Trophoblast cell (in vitro differentiated cells and primary cell): ENCODE measurements around the gene TTL.
"Not testable (repeated sequence)": the region's sequence is repeated elsewhere in the genome, so short reads cannot be mapped to it uniquely, and the experiment has no call there.

Experiments
- DNase-seq, 2 donors: peaks; one replicate each; pipeline ENCODE4 v3.0.0-alpha.2; 2016
- H2AFZ ChIP-seq: 2 replicates; pipeline ENCODE4 v1.6.1; 2013; ENCODE audit warnings: low read length, moderate library complexity, mild to moderate bottlenecking; ENCODE audit not compliant: insufficient read depth, poor library complexity
- H2AK5ac ChIP-seq: 2 replicates; pipeline ENCODE4 v1.6.1; 2013; ENCODE audit warnings: mild to moderate bottlenecking, low read length
- H2BK120ac ChIP-seq: 2 replicates; pipeline ENCODE4 v1.6.1; 2013; ENCODE audit warnings: low read length, mild to moderate bottlenecking, moderate library complexity; ENCODE audit not compliant: insufficient read depth, poor library complexity
- H2BK12ac ChIP-seq: 2 replicates; pipeline ENCODE4 v1.6.1; 2013; ENCODE audit warnings: mild to moderate bottlenecking, low read length, moderate library complexity
- H2BK5ac ChIP-seq: 2 replicates; pipeline ENCODE4 v1.6.1; 2013; ENCODE audit warnings: low read length, low read depth, moderate library complexity, mild to moderate bottlenecking; ENCODE audit not compliant: poor library complexity
- H3K14ac ChIP-seq: 2 replicates; pipeline ENCODE4 v1.6.1; 2013; ENCODE audit warnings: mild to moderate bottlenecking, low read length
- H3K18ac ChIP-seq: 2 replicates; pipeline ENCODE4 v1.6.1; 2013; ENCODE audit warnings: mild to moderate bottlenecking, low read length
- H3K23ac ChIP-seq: 2 replicates; pipeline ENCODE4 v1.6.1; 2013; ENCODE audit warnings: low read length
- H3K27ac ChIP-seq: 2 replicates; pipeline ENCODE4 v1.5.1; 2013; ENCODE audit warnings: low read depth, mild to moderate bottlenecking, inconsistent platforms, low read length, moderate library complexity
- H3K27me3 ChIP-seq: 2 replicates; pipeline ENCODE4 v1.6.1; 2013; ENCODE audit warnings: inconsistent platforms, mild to moderate bottlenecking, low read length, moderate library complexity; ENCODE audit not compliant: insufficient read depth
- H3K36me3 ChIP-seq, 2 experiments: 1 replicate in 1 of 2; 2 replicates in 1 of 2; pipeline ENCODE4 v1.6.1; 2013; ENCODE audit warnings: low read length in 2 of 2, mild to moderate bottlenecking in 2 of 2, moderate library complexity in 1 of 2; ENCODE audit not compliant: insufficient read depth in 2 of 2, control insufficient read depth in 1 of 2
- H3K4ac ChIP-seq: 2 replicates; pipeline ENCODE4 v1.6.1; 2013; ENCODE audit warnings: low read depth, mild to moderate bottlenecking, low read length, moderate library complexity
- H3K4me1 ChIP-seq, 2 experiments: 1 replicate in 1 of 2; 2 replicates in 1 of 2; pipeline ENCODE4 v1.6.1; 2013; ENCODE audit warnings: low read length in 2 of 2, mild to moderate bottlenecking in 2 of 2, moderate library complexity in 1 of 2; ENCODE audit not compliant: insufficient read depth in 2 of 2, control insufficient read depth in 1 of 2
- H3K4me2 ChIP-seq: 2 replicates; pipeline ENCODE4 v1.6.1; 2013; ENCODE audit warnings: inconsistent platforms, mild to moderate bottlenecking, low read length, moderate library complexity
- H3K4me3 ChIP-seq: 2 replicates; pipeline ENCODE4 v1.5.1; 2013; ENCODE audit warnings: mild to moderate bottlenecking, low read depth, low read length, inconsistent platforms
- H3K79me1 ChIP-seq: one replicate; pipeline ENCODE4 v1.6.1; 2013; ENCODE audit warnings: low read length
- H3K79me2 ChIP-seq: 2 replicates; pipeline ENCODE4 v1.6.1; 2013; ENCODE audit warnings: low read length, mild to moderate bottlenecking; ENCODE audit not compliant: control insufficient read depth, insufficient read depth, poor library complexity
- H3K9ac ChIP-seq: 2 replicates; pipeline ENCODE4 v1.6.1; 2013; ENCODE audit warnings: mild to moderate bottlenecking, low read length
- H3K9me3 ChIP-seq: 2 replicates; pipeline ENCODE4 v1.6.1; 2013; ENCODE audit warnings: low read depth, mild to moderate bottlenecking, control low read depth, inconsistent platforms, low read length; ENCODE audit not compliant: insufficient read depth
- H4K12ac ChIP-seq: 2 replicates; pipeline ENCODE4 v1.6.1; 2013; ENCODE audit warnings: low read depth, mild to moderate bottlenecking, low read length, moderate library complexity
- H4K8ac ChIP-seq: 2 replicates; pipeline ENCODE4 v1.6.1; 2013; ENCODE audit warnings: low read depth, mild to moderate bottlenecking, low read length, moderate library complexity
- H4K91ac ChIP-seq: one replicate; pipeline ENCODE4 v1.6.1; 2013; ENCODE audit warnings: low read depth, mild to moderate bottlenecking, low read length, moderate library complexity
- WGBS: extraction: QIAGEN DNeasy Blood & Tissue Kit; methylation state at CpG from one replicate; pipeline ENCODE4 v1.1.7; 2013; ENCODE audit warnings: missing lambda C conversion rate; ENCODE audit not compliant: insufficient read length, insufficient coverage; ENCODE audit errors: extremely low coverage; 5-methylcytosine and 5-hydroxymethylcytosine counted together

Gene TTL

DNA sequence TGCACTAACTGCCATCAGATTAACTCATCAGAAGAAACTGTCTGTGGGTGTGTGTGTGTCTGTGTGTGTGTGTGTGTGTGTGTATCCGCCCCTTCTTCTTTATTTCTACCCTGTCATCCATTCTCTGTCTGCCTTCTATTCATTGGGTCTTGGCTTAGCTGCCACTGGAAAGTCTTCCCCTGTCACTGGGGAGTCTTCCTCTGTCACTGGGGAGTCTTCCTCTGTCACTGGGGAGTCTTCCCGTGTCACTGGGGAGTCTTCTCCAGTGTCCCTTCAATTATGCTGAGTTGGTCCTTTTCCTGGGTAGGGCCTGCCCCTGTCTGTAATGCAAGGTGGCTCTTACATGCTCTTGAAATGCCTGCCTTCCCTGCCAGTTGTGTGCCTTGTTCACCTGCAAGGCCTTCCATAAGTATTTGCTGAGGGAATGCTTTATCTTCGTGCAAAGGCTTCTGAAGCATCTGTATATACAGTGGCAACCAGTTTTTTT, 41.4 kb downstream of the TTL start:
- Histone ChIP-seq H3K79me2 (no peaks in the 10 kb centered on the region), H3K79me1 (no peaks in the 10 kb centered on the region), H3K23ac (no peak overlapping the region), H2BK12ac (no peak overlapping the region), H3K4me2 (no peak overlapping the region), H3K14ac (no peak overlapping the region), H3K4me3 (no peak overlapping the region), H4K12ac (no peak overlapping the region), H3K9ac (no peak overlapping the region), H2BK120ac (no peak overlapping the region), H3K27ac (no peak overlapping the region), H2BK5ac (no peak overlapping the region), H3K27me3 (no peaks in the 10 kb centered on the region), H3K18ac (no peak overlapping the region), H3K9me3 (peaks cover 2% of the 10 kb centered on the region), H4K91ac (no peak overlapping the region), H3K4me1 (no peaks in the 10 kb centered on the region), H2AFZ (no peak overlapping the region), H3K36me3 (peaks cover 28 to 31% of the 10 kb centered on the region in 2 experiments), H2AK5ac (no peak overlapping the region), H4K8ac (no peak overlapping the region), H3K4ac (no peak overlapping the region)
- no CpG with 5 or more reads among the region's 3 CpGs for WGBS
- no peak for DNase-seq

DNA sequence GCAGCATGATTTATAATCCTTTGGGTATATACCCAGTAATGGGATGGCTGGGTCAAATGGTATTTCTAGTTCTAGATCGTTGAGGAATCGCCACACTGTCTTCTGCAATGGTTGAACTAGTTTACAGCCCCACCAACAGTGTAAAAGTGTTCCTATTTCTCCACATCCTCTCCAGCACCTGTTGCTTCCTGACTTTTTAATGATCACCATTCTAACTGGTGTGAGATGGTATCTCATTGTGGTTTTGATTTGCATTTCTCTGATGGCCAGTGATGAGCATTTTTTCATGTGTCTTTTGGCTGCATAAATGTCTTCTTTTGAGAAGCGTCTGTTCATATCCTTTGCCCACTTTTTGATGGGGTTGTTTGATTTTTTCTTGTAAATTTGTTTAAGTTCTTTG, 42.3 kb downstream of the TTL start:
- not testable (repeated sequence) for H4K8ac ChIP-seq, H2BK120ac ChIP-seq, H3K4ac ChIP-seq, H3K23ac ChIP-seq, H3K79me2 ChIP-seq, H4K91ac ChIP-seq, H2BK12ac ChIP-seq, H2AFZ ChIP-seq, H3K4me3 ChIP-seq, H3K27ac ChIP-seq, H3K4me2 ChIP-seq, H3K9ac ChIP-seq, H3K9me3 ChIP-seq, H2BK5ac ChIP-seq, H3K79me1 ChIP-seq, DNase-seq, H3K18ac ChIP-seq, H2AK5ac ChIP-seq, H3K4me1 ChIP-seq, H4K12ac ChIP-seq, H3K27me3 ChIP-seq, H3K14ac ChIP-seq
- H3K36me3 ChIP-seq, result peaks cover 36 to 39% of the 10 kb centered on the region in 2 experiments
- no CpG with 5 or more reads among the region's 3 CpGs for WGBS

DNA sequence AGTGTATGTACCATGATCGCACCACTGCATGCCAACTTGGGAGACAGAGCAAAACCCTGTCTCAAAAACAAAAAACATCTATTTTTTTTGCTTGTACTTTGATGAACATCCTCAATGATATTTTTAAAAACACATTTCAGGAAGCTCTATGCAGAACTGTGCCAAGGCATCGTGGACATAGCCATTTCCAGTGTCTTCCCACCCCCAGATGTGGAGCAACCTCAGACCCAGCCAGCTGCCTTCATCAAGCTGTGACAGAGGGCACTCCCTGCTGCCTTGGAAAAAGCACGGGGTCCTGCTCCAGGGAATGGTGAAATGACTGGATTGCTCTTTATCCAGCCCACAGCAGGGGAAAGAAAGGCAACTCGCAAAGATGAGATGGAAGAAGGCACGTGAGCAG, 46.6 kb downstream of the TTL start:
- H3K18ac ChIP-seq, result no peak overlapping the region
- H3K4me3 ChIP-seq, result no peak overlapping the region
- no peaks in the 10 kb centered on the region for H3K79me2 ChIP-seq
- no peak overlapping the region for H3K9ac ChIP-seq
- no peak overlapping the region for H2BK120ac ChIP-seq
- no peak overlapping the region for H4K8ac ChIP-seq
- H3K23ac ChIP-seq, result no peak overlapping the region
- no peak overlapping the region for H3K27ac ChIP-seq
- H3K27me3 ChIP-seq, result no peaks in the 10 kb centered on the region
- no peak overlapping the region for H2BK5ac ChIP-seq
- H3K79me1 ChIP-seq, result no peaks in the 10 kb centered on the region
- H2AFZ ChIP-seq, result no peak overlapping the region
- no peak overlapping the region for H2BK12ac ChIP-seq
- no peak overlapping the region for H3K14ac ChIP-seq
- no peak for DNase-seq
- no peak overlapping the region for H3K4ac ChIP-seq
- no peak overlapping the region for H2AK5ac ChIP-seq
- no peaks in the 10 kb centered on the region for H3K4me1 ChIP-seq
- H4K91ac ChIP-seq, result no peak overlapping the region
- no CpG with 5 or more reads among the region's 5 CpGs for WGBS
- no peak overlapping the region for H3K4me2 ChIP-seq
- H4K12ac ChIP-seq, result no peak overlapping the region
- H3K36me3 ChIP-seq, result peaks cover 13 to 23% of the 10 kb centered on the region in 2 experiments
- H3K9me3 ChIP-seq, result no peaks in the 10 kb centered on the region

DNA sequence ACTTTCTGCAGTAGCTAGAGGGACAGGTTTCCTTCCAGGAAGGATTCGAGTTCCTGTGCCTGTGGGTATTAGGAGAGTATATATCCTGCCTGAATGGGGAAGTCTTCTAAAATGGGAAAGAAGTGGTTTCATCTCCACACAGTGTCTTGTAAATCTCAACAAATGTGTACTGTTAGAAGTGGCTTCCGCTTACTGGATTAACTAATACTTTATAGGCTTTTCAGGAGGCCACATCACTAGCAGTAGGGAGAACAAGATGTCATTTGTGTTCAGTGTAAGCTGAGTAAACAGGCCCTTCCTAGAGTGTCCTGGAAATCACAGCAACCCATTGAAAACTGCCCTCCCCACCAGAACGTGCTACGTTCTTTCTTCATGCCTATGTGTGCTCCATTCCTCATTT, 47.8 kb downstream of the TTL start:
- no peak overlapping the region for H4K8ac ChIP-seq
- H3K79me1 ChIP-seq, result no peaks in the 10 kb centered on the region
- H4K91ac ChIP-seq, result no peak overlapping the region
- no peak for DNase-seq
- no CpG with 5 or more reads among the region's 4 CpGs for WGBS
- no peak overlapping the region for H2BK120ac ChIP-seq
- H2AK5ac ChIP-seq, result no peak overlapping the region
- peaks cover 13 to 23% of the 10 kb centered on the region in 2 experiments for H3K36me3 ChIP-seq
- no peak overlapping the region for H3K4me2 ChIP-seq
- no peaks in the 10 kb centered on the region for H3K9me3 ChIP-seq
- H2AFZ ChIP-seq, result no peak overlapping the region
- no peak overlapping the region for H3K4ac ChIP-seq
- H3K4me3 ChIP-seq, result no peak overlapping the region
- H3K23ac ChIP-seq, result no peak overlapping the region
- no peak overlapping the region for H3K18ac ChIP-seq
- no peak overlapping the region for H2BK5ac ChIP-seq
- no peaks in the 10 kb centered on the region for H3K79me2 ChIP-seq
- H3K4me1 ChIP-seq, result no peaks in the 10 kb centered on the region
- H4K12ac ChIP-seq, result no peak overlapping the region
- H3K14ac ChIP-seq, result no peak overlapping the region
- H2BK12ac ChIP-seq, result no peak overlapping the region
- H3K27me3 ChIP-seq, result no peaks in the 10 kb centered on the region
- no peak overlapping the region for H3K27ac ChIP-seq
- H3K9ac ChIP-seq, result no peak overlapping the region
